T1000 (cell line): ENCODE results near the gene GNLY.

ENCODE experiments used
- DNase-seq: peaks from one replicate; lab custom pipeline; 2025; ENCODE audit warnings: mixed read lengths; lab: John Stamatoyannopoulos, UW

Gene GNLY

DNA sequence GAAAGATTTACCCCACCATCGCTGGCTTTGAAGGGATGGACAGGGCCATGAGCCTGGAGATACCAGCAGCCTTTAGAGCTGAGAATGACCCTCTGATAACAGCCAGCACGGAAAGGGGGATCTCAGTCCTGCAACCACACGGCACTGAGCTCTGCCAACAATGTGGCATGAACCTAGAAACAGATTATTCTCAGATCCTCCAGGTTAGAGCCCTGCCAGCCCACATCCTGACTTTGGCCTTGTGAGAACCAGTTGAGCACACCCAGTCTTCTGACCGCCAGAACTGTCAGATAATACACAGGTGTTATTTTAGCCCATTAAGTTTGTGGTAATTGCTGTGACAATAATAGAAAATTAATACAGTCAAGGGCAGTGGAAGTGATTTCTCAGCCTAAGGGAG lies 9.4 kb upstream of the GNLY start:
- no peak for DNase-seq

DNA sequence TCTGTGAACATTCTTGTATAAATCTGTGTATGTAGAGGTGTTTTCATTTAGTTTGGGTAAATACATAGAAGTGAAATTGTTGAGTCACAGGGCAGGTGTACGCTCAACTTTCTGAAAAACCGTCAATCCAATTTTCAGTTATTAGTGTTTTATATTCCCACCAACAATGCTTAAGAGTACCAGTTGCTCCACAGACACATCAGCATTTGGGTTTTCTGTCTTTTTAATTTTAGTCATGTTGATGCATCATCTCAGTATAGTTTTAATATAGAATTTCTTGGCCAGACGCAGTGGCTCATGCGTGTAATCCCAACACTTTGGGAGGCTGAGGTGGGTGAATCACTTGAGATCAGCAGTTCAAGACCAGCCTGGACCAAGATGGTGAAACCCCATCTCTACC lies 3.2 kb upstream of the GNLY start:
- DNase-seq: no peak

DNA sequence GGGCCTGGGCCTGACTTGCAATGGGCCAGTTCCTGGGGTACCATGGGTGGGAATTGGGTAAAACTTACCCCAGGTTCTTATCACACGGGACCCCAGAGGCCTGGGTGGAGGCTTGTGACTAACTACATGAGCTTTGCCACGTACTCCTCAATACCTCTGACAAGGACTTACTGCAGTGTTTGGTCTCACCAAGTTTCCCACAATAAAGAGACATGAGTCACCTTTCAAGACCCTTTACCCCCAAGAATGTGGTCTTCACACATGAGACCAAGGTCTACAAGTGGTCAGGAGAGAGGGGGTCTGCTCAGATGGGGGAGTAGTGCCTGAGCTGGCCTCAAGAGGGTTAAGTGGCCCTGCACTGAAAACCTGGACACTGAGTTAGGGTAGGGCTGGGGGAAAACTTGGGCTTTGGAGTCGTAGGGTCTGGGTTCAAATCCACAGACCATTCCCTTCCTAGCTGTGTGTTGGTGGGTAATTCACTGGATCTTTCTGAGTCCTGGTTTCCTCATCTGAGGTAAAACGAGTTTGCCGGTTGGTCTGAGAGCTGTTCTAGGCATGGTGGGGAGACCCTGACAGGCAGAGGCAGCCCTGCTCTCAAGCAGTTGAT lies 2.0 kb upstream of the GNLY start:
- DNase-seq: no peak

DNA sequence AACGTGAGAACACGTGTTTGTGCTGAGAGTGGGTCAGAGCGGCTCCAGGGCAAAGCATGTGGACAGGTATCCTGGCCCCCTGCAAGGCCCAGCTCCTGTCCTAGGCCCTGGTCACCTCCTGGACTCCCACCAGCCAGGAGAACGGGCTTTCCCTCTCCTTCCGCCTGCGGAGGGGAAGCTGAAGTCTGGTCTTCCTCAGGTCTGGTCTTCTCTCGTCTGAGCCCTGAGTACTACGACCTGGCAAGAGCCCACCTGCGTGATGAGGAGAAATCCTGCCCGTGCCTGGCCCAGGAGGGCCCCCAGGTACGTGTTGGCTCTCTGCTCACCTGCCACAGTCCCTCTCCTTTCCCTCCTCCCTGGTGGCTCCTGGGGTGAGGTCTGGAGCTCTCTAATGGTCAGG lies 963 bp downstream of the GNLY start:
- no peak for DNase-seq

DNA sequence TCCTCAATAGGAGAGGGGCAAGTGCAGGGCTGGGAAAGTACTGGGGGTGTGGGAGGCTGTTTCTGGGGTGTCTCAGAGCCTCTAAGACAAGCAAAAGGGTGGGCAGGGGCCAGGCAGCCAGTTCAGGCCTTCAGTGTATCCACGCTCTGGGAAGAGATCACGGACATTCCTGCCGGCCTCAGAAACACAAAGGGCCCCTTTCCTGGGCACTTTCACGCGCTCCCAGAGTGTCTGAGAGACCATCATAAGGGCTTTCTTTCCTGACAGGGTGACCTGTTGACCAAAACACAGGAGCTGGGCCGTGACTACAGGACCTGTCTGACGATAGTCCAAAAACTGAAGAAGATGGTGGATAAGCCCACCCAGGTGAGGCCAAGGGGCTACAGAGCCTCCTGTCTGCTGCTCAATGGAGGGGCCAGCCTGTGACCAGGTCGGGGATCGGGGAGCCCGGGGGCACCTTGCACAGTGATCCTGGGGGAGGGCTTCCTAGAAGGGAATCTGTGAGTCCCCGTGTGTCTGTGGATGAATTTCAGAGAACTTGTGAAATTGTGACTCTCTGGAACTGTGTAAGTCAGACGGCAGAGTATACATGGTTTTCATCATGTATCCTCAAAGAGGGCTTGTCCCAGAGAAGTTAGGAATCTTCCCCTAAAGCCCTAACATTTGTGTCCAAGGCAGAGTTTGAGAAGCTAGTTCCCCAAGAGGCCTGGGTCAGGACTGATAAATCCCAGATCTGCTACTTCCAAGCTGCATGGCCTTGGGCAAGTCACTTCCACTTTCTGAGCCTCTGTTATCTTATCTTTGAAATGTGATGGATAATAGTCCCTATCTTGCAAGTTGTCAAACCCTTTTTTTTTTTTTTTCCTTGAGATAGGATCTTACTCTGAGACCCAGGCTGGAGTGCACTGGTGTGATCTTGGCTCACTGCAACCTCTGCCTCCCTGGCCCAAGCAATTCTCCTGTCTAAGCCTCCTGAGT lies 1.8 kb downstream of the GNLY start:
- no peak for DNase-seq

DNA sequence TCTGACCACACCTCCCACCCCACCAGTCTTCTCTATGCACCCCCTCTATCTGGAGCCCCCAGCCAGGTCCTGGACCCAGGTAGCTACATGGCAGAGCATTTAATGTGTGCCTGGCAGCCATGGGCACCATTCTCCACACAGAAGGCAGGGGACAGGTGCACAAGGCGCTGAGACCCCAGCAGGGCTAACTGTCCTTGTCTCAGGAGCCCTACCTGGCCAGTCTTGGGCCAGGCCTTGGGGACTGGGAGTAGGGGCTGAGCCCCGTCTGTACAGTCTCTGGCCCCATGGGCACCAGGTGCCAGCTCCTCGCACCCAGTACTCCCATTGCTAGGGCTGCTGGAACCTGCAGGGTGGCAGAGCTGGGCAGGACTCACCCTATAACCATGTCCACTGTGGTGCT lies 2.9 kb downstream of the GNLY start:
- no peak for DNase-seq

DNA sequence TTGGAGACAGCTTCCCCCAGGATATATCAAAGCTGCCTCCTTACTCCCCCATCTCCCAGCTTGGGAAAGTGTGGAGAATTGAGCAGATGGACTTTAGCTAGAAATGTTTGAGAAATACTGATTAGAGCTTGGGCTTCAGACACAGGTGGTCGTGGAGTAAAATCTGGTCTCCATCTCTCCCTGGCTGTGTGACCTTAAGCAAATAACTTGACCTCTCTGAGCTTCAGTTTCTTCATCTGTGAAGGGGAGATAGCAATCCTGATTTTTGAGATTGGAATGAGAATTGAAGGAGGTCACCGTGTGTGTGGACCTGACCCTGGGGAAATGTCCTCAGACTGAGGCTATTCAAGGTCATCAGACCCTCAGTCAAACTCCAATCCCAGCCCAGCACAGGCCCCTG lies 3.6 kb downstream of the GNLY start:
- DNase-seq: no peak

DNA sequence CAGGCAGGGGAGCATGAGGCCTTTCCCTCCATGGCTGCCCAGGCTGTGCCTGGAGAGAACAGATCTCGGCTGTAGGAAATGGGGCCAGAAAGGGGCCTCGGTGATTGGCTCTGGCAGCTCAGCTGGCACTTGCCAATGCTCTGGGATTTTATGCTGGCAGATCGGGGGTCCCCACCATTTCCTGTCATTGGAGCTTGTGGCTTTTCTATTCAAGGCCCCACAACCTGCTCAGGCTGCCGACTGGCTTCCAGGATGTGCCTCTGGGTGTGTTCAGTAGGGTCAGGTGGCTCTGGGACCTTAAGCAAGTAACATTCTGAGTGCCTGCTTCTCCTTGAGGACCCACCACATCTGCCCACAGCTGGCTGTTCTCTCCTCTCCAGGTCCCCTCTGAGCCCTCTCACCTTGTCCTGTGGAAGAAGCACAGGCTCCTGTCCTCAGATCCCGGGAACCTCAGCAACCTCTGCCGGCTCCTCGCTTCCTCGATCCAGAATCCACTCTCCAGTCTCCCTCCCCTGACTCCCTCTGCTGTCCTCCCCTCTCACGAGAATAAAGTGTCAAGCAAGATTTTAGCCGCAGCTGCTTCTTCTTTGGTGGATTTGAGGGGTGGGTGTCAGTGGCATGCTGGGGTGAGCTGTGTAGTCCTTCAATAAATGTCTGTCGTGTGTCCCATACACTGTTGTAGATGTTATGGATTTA lies 4.2 kb downstream of the GNLY start:
- no peak for DNase-seq

DNA sequence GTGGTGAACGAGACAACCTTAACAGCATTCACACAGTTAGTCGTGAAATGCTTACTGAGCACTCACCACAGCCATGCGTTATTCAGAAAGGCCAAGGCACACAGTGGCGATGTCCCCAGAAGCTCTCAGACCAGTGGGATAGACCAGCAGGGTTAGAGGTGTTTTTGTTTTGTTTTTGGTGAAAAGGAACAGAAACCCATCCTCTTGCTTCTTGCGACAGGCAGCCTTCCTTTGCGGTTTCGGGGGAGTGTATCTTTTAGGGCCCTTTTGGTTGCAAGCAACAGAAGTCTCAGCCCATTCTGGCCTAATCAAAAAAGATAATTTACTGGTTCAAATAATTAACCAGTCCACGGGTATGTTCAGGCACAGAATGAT lies 4.7 kb downstream of the GNLY start:
- no peak for DNase-seq

DNA sequence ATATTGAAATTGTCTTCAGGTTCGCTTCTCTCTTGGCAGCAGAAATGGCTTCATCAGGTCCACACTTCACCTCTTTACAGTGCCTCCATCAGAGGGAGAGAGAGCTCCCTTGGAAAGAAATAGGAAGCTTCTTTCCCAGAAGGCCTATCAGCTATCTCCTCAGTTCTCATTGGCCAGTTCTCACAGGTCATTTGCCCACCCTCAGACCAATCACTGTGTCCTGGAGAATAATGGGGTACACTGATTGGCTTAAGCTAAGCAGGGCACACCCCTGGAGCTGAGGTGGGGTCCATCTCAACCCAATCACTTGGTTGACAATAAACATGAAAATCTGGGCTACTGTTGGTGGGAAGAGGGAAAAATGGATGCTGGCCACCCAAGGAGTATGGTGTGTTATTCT lies 5.2 kb downstream of the GNLY start:
- no peak for DNase-seq

DNA sequence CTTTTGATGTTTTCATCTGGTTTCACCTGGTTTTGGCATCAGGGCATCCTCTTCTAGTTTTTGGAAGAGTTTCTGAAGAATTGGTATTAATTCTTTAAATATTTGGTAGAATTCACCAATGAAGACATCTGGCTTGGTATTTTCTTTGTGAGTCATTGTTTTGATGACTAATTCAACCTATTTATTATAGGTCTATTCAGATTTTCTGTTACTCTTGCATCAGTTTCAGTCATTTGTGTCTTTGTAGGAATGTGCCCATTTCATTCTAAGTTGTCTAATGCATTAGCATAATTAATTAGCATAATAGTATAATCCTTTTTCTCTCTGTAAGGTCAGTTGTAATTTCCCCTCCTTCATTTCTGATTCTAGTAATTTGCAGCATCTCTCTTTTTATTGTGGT lies 8.0 kb downstream of the GNLY start:
- DNase-seq: no peak

DNA sequence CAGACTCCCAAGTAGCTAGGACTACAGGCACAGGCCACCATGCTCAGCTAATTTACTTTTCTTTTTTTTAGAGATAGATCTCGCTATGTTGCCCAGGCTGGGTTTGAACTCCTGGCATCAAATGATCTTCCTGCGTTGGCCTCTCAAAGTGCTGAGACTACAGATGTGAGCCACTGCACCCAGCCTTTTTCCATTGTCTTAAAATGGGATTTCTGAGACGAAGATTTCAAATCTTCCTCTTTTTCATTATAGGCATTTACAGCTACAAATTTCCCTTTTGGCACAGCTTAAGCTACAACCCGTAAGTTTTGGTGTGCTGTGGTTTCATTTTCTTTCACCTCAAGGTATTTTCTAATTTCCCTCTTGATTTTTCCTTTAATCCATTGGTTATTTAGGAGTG lies 8.6 kb downstream of the GNLY start:
- no peak for DNase-seq

DNA sequence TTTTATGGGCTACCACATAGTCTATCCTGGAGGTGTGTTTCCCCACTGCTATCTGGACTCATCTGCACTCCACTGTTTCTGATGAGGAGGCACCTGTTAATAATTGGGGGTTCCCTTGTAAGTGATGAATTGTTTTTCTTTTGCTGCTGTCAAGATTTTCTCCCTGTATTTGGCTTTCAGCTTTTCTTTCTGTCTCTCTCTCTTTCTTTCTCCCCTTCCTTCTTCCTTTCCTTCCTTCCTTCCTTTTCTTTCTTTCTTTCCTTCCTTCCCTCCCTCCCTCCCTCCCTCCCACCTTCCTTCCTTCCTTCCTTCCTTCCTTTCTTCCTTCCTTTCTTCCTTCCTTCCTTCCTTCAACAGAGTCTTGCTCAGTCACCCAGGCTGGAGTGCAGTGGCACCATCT lies 9.2 kb downstream of the GNLY start:
- DNase-seq: no peak

DNA sequence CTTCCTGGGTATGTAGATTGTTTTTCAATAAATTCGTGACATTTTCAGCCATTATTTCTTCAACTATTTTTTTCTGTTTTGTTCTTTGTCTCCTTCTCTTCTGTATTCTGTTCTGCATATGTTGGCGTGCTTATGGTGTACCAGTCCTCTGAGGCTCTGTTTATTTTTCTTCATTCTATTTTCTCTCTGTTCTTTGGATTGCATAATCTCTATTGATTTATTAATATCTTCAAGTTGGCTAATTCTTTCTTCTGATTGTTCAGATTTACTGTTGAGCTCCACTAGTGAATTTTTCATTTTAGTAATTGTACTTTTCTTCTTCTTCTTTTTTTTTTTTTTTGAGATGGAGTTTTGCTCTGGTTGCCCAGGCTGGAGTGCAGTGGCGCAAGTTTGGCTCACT lies 9.9 kb downstream of the GNLY start:
- DNase-seq: no peak

DNA sequence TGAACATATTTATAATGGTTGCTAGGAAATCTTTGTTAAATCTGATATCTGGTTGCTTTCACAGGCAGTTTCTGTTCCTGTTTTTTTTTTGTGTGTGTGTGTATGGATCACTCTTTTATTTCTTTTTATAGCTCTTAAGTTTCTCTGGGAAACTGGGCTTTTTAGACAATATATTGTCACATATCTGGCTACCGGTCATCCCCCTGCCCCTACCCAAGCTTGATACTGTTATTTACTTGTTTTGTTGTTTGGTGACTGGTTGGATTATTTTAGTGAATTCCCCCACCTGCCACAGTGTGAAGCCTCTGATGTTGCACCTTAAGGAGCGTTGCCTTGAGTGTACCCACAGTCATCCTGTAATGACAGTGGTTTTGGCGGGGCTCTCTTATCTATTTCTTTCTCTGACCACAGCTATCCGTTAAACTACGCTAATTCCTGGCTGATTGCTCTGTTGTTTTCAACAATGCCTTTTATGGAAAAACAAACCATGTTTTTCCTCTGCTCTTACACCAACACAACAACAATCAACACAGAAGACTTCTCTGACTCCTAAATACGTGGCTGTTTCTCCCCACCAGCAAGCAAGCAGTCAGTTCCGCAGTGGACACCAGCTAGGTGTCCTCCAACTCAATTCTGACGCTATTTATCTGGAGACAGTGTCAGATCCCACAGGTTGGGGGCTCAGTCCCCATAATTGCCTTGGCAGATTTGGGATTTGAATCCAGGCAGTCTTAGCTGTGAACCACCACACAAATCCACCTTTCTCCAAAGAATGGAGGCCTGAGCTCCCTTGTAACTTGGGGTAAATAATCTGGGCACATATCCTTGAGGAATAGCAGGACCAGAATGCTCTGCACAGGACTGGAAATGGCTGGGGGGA lies 10.9 kb downstream of the GNLY start:
- no peak for DNase-seq

DNA sequence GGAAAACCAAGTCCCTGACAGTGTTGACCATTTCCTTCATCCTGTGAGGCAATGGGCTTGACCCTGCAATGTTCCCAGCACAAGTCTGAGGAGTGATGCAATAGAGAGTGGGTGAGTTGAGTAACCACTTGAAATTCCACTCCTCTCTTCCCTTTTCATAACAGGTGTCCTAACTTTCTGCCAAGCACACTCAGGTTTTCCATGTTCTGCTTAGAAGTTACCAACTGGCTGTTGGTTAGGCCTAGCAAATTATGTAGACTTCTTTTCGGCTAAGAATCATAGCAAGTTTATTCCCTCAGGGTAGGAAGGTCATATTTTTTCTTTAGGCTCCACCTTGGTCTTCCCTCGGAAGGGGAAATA lies 11.5 kb downstream of the GNLY start:
- no peak for DNase-seq

DNA sequence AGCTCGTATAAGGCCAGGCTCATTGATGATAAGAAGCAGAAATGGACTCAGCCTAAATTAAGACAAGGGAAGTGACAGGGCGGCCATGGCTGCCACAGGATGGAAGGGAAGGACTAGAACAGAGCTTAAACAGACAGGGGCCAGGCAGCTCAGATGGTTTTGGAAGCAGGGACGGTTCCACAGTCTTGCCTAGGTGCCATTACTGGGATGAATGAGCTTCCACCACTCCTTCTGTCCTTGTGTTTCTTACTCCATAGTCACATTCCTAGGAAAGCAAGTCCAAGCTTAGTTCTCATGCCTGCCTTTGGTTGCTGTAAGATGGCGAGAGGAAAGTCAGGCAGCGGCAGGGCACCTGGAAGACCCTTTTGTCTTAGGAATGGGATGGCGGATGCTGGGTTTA lies 11.9 kb downstream of the GNLY start:
- DNase-seq: no peak

DNA sequence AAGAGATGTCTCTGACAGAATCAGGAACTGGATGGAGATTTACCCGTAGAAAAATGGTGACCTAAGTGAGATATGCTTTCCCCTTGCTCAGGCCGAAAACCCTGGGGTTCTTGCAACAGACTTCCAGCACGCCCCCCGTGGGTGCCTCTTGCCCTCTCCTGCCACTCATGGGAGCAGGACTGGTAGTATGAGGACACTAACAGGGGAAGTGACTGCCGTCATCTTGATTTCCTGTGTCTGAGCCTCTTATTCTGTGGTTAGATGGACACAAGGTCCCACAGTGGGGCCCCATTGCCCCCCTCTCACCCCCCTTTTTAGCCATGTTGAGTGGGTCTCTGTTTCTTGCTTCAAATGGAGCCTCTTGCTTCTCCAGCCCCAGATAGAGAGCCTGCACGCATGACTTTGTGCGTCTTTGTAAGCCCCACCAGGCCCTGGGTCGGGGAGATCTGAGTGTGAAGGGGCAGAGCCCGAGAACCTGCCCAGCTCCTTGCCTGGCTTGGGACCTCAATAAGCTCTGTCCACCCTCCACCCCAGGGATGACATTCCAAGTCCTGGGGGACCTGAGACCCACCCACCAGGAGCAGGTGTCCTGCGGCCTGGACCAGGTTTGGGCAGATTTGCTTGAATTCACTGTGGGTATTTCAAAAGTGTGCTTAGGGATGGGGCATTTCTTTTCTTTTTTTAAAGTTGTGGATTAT lies 12.6 kb downstream of the GNLY start:
- DNase-seq: no peak

DNA sequence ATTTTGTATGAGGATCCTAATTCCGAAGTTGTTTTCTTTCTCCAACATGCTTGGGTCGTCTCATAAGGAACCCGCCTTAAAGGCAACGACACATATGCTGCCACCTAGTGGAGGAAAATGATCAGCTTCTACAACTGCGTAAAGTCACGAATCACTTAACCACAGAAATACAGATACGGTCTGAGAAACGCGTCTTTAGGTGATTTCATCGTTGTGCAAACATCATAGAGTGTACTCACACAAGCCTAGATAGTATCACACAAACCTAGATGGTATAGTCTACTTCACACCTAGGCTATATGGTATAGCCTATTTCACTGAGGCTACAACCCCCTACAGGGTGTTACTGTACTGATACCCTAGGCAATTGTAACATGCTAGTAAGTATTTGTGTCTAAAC lies 13.1 kb downstream of the GNLY start:
- DNase-seq: peak; percentile 58

DNA sequence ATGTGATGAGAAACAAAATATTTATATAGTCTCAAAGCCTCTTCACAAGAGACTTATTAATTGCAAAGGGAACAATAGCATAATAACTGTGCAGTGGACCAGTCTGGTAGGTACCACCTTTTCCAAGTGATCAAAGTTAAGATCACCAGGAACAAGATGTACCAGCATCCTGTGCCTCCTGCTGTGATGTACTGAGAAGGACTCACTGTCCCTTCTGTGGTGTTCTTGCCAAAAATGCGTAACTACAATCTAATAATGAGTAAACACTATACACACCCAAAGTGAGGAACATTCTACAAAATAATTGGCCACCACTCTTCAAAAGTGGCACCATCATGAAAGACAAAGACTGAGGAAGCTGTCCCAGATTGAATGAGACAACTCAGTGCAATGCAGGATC lies 14.5 kb downstream of the GNLY start:
- DNase-seq: no peak

DNA sequence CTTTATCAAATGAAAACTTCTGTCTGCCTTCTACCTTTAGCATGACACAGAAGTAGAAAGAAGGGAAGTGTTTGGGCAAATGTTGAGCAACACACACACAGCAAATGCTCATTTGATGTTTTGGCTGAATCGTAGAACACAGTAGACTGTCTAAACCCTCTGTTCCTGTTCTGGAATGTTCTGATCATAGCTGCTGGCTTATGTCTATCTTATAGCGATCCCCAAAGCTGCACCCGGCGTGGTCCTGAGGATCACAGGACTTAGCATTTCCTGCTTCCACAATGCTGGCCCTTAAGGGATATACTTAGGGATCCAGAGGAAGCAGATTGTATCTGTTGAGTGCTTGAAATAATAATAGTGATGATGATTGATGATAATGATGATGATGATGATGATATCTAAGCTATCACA lies 15.2 kb downstream of the GNLY start:
- DNase-seq: no peak
